GM12892 (cell line): ENCODE results near the gene RAP1B.

Source experiments
- POLR2A ChIP-seq: IDR thresholded peaks from 2 replicates; pipeline ENCODE4 v1.6.1; 2011; ENCODE audit warnings: low read depth, low read length, control low read depth
- POLR2AphosphoS5 ChIP-seq: IDR thresholded peaks from 2 replicates; pipeline ENCODE4 v1.6.1; 2011; ENCODE audit warnings: low read depth, low read length, control low read depth
- TAF1 ChIP-seq: IDR thresholded peaks from 2 replicates; pipeline ENCODE4 v1.6.1; 2011; ENCODE audit warnings: low read depth, mild to moderate bottlenecking, control low read depth, low read length, borderline replicate concordance

- TF ChIP-seq POLR2A (no peak), POLR2AphosphoS5 (no peak), TAF1 (no peak)
Observed at GRCh38 chr12:68633614-68634558, 23.2 kb downstream of the RAP1B start.
